ENCODE results near the gene CDKN2B. TPM values are rescaled to one million over a fixed set of nuclear protein-coding genes. Genes with fewer than 3 reads are reported as not detected.

Gene CDKN2B
- total RNA-seq, 1 experiment from 2014 or later = 0.05 TPM

- H3K4me3 ChIP-seq (ENCODE audit: low read depth in 2 of 2, low read length in 2 of 2) = no peak overlapping the region
- no TSS peak for BruUV-seq (replicated peaks)
- H3K27me3 ChIP-seq (ENCODE audit: control insufficient read depth, insufficient read depth, low read length) = no peaks in the 10 kb centered on the region
- TF ChIP-seq CTCF (IDR thresholded peaks at IDR 0.05) (no peak), TCF7L2 (IDR thresholded peaks at IDR 0.05; ENCODE audit: low read depth, low read length) (no peak), REST (IDR thresholded peaks at IDR 0.05; ENCODE audit: insufficient read depth in 1 of 2, low read depth in 2 of 2, low read length in 1 of 2) (no peak), SIN3A (IDR thresholded peaks at IDR 0.05; ENCODE audit: borderline replicate concordance, insufficient read depth, low read depth, low read length) (no peak), POLR2AphosphoS5 (IDR thresholded peaks at IDR 0.05; ENCODE audit: low read depth, low read length) (no peak)
- CTCF ChIA-PET = no interaction called here
- no peak overlapping the region for H3K27ac ChIP-seq (ENCODE audit: low read length)
- DNase-seq (ENCODE audit: low read depth, low spot score) (no peak), ATAC-seq (no peak)
- no peaks in the 10 kb centered on the region for H3K4me1 ChIP-seq (ENCODE audit: control insufficient read depth, insufficient read depth, low read length)
- no peaks in the 10 kb centered on the region for H3K9me3 ChIP-seq (ENCODE audit: control insufficient read depth, insufficient read depth, low read depth, low read length)
- intact Hi-C loops (cut with micrococcal nuclease; ENCODE audit: unreplicated experiment) (no loop called here), in situ Hi-C loops (cut with HindIII; ENCODE audit: low pct_unique_long_range_greater_than_20kb, low sequenced_read_pairs) (no loop called here)
- H3K36me3 ChIP-seq (ENCODE audit: control insufficient read depth, insufficient read depth, low read length) = no peaks in the 10 kb centered on the region
- POLR2A ChIA-PET = no interaction called here
Measured at GRCh38 chr9:22030101-22030598, 21.0 kb upstream of the CDKN2B start.

- ChIA-PET POLR2A (no interaction called here), CTCF (no interaction called here)
- Histone ChIP-seq H3K4me3 (ENCODE audit: low read depth in 2 of 2, low read length in 2 of 2) (no peak overlapping the region), H3K36me3 (ENCODE audit: control insufficient read depth, insufficient read depth, low read length) (no peaks in the 10 kb centered on the region), H3K9me3 (ENCODE audit: control insufficient read depth, insufficient read depth, low read depth, low read length) (no peaks in the 10 kb centered on the region), H3K27ac (ENCODE audit: low read length) (no peak overlapping the region), H3K27me3 (ENCODE audit: control insufficient read depth, insufficient read depth, low read length) (no peaks in the 10 kb centered on the region), H3K4me1 (ENCODE audit: control insufficient read depth, insufficient read depth, low read length) (no peaks in the 10 kb centered on the region)
- intact Hi-C loops (cut with micrococcal nuclease; ENCODE audit: unreplicated experiment) = no loop called here
- TF ChIP-seq REST (IDR thresholded peaks at IDR 0.05; ENCODE audit: insufficient read depth in 1 of 2, low read depth in 2 of 2, low read length in 1 of 2) (no peak), SIN3A (IDR thresholded peaks at IDR 0.05; ENCODE audit: borderline replicate concordance, insufficient read depth, low read depth, low read length) (no peak), POLR2AphosphoS5 (IDR thresholded peaks at IDR 0.05; ENCODE audit: low read depth, low read length) (no peak), CTCF (IDR thresholded peaks at IDR 0.05) (no peak), TCF7L2 (IDR thresholded peaks at IDR 0.05; ENCODE audit: low read depth, low read length) (no peak)
- in situ Hi-C loops (cut with HindIII; ENCODE audit: low pct_unique_long_range_greater_than_20kb, low sequenced_read_pairs) = no loop called here
- no TSS peak for BruUV-seq (replicated peaks)
- no peak for ATAC-seq
- no peak for DNase-seq (ENCODE audit: low read depth, low spot score)
Measured at GRCh38 chr9:22029231-22029630, 20.1 kb upstream of the CDKN2B start.
